Measurements from ENCODE around the gene SLC19A1. TPM values are rescaled to one million over a fixed set of nuclear protein-coding genes. Genes with fewer than 3 reads are reported as not detected.

SLC19A1 gene
- total and polyA plus RNA-seq, 4 experiments from 2014 or later = 7.4 to 9.8 (median 8.2) TPM

GRCh38 chr21:45508607-45509565 is 33.4 kb downstream of the SLC19A1 start:
- no peaks in the 10 kb centered on the region for H3K27me3 ChIP-seq (ENCODE audit: insufficient read depth, low read length)
- no peaks in the 10 kb centered on the region for H3K4me1 ChIP-seq (ENCODE audit: insufficient read depth, low read length)
- peaks cover 0 to 1% (median 0%) of the 10 kb centered on the region in 4 donors for H3K4me1 Mint-ChIP-seq
- DNase-seq = no peak
- no peak overlapping the region for H3K4me3 ChIP-seq (ENCODE audit: low read length in 2 of 2)
- H3K9me3 Mint-ChIP-seq = no peaks in the 10 kb centered on the region
- H3K4me3 Mint-ChIP-seq = peak overlapping the region in 1 of 8 donors; percentile 13
- ChIA-PET POLR2A (ENCODE audit: partially characterized antibody) (no interaction called here), CTCF (ENCODE audit: partially characterized antibody) (no interaction called here)
- H3K27ac Mint-ChIP-seq = peak overlapping the region in 2 of 7 donors; percentile 2 to 76
- no peaks in the 10 kb centered on the region for H3K9me3 ChIP-seq (ENCODE audit: control insufficient read depth in 1 of 2, low read length in 2 of 2)
- peaks cover 0 to 1% of the 10 kb centered on the region in 2 donors for H3K36me3 Mint-ChIP-seq
- no peak overlapping the region for H3K27ac ChIP-seq (ENCODE audit: low read depth, low read length)
- intact Hi-C loops (cut with micrococcal nuclease) = no loop called here
- H3K27me3 Mint-ChIP-seq = no peaks in the 10 kb centered on the region
- H3K36me3 ChIP-seq (ENCODE audit: insufficient read depth, low read length) = no peaks in the 10 kb centered on the region

GRCh38 chr21:45507888-45508508 is 34.2 kb downstream of the SLC19A1 start:
- Histone ChIP-seq H3K27ac (ENCODE audit: low read depth, low read length) (no peak overlapping the region), H3K9me3 (ENCODE audit: control insufficient read depth in 1 of 2, low read length in 2 of 2) (no peaks in the 10 kb centered on the region), H3K36me3 (ENCODE audit: insufficient read depth, low read length) (no peaks in the 10 kb centered on the region), H3K4me3 (ENCODE audit: low read length in 2 of 2) (no peak overlapping the region), H3K27me3 (ENCODE audit: insufficient read depth, low read length) (no peaks in the 10 kb centered on the region), H3K4me1 (ENCODE audit: insufficient read depth, low read length) (no peaks in the 10 kb centered on the region)
- Mint-ChIP-seq H3K36me3 (no peaks in the 10 kb centered on the region), H3K27ac (peak overlapping the region in 1 of 7 donors; percentile 59), H3K4me1 (no peaks in the 10 kb centered on the region), H3K4me3 (no peak overlapping the region), H3K27me3 (no peaks in the 10 kb centered on the region), H3K9me3 (no peaks in the 10 kb centered on the region)
- no peak for DNase-seq
- intact Hi-C loops (cut with micrococcal nuclease) = no loop called here
- CTCF ChIA-PET (ENCODE audit: partially characterized antibody) = no interaction called here
- POLR2A ChIA-PET (ENCODE audit: partially characterized antibody) = no interaction called here

- H3K4me3 Mint-ChIP-seq = no peak overlapping the region
- H3K27me3 Mint-ChIP-seq = no peaks in the 10 kb centered on the region
- H3K36me3 ChIP-seq (ENCODE audit: insufficient read depth, low read length) = no peaks in the 10 kb centered on the region
- H3K27ac Mint-ChIP-seq = peak overlapping the region in 1 of 7 donors; percentile 59
- POLR2A ChIA-PET (ENCODE audit: partially characterized antibody) = no interaction called here
- no peak overlapping the region for H3K4me3 ChIP-seq (ENCODE audit: low read length in 2 of 2)
- no peak overlapping the region for H3K27ac ChIP-seq (ENCODE audit: low read depth, low read length)
- H3K9me3 ChIP-seq (ENCODE audit: control insufficient read depth in 1 of 2, low read length in 2 of 2) = no peaks in the 10 kb centered on the region
- peaks cover 0 to 3% (median 0%) of the 10 kb centered on the region in 8 donors for H3K9me3 Mint-ChIP-seq
- H3K36me3 Mint-ChIP-seq = no peaks in the 10 kb centered on the region
- no peak for DNase-seq
- CTCF ChIA-PET (ENCODE audit: partially characterized antibody) = no interaction called here
- no peaks in the 10 kb centered on the region for H3K4me1 ChIP-seq (ENCODE audit: insufficient read depth, low read length)
- no peaks in the 10 kb centered on the region for H3K4me1 Mint-ChIP-seq
- intact Hi-C loops (cut with micrococcal nuclease) = no loop called here
- H3K27me3 ChIP-seq (ENCODE audit: insufficient read depth, low read length) = no peaks in the 10 kb centered on the region
Measured at GRCh38 chr21:45507523-45507875, 34.7 kb downstream of the SLC19A1 start.

- no peak for DNase-seq
- H3K4me1 Mint-ChIP-seq = no peaks in the 10 kb centered on the region
- CTCF ChIA-PET (ENCODE audit: partially characterized antibody) = no interaction called here
- no peaks in the 10 kb centered on the region for H3K27me3 Mint-ChIP-seq
- H3K9me3 Mint-ChIP-seq = peaks cover 0 to 3% (median 0%) of the 10 kb centered on the region in 8 donors
- H3K4me3 ChIP-seq (ENCODE audit: low read length in 2 of 2) = no peak overlapping the region
- POLR2A ChIA-PET (ENCODE audit: partially characterized antibody) = no interaction called here
- no peaks in the 10 kb centered on the region for H3K36me3 Mint-ChIP-seq
- H3K27ac Mint-ChIP-seq = peak overlapping the region in 1 of 7 donors; percentile 30
- no peak overlapping the region for H3K27ac ChIP-seq (ENCODE audit: low read depth, low read length)
- intact Hi-C loops (cut with micrococcal nuclease) = no loop called here
- H3K4me3 Mint-ChIP-seq = no peak overlapping the region
- no peaks in the 10 kb centered on the region for H3K4me1 ChIP-seq (ENCODE audit: insufficient read depth, low read length)
- H3K36me3 ChIP-seq (ENCODE audit: insufficient read depth, low read length) = no peaks in the 10 kb centered on the region
- H3K9me3 ChIP-seq (ENCODE audit: control insufficient read depth in 1 of 2, low read length in 2 of 2) = no peaks in the 10 kb centered on the region
- no peaks in the 10 kb centered on the region for H3K27me3 ChIP-seq (ENCODE audit: insufficient read depth, low read length)
Measured at GRCh38 chr21:45506836-45507522, 35.3 kb downstream of the SLC19A1 start.

- H3K27me3 Mint-ChIP-seq = no peaks in the 10 kb centered on the region
- intact Hi-C loops (cut with micrococcal nuclease) = no loop called here
- H3K27ac Mint-ChIP-seq = peak overlapping the region in 1 of 7 donors; percentile 30
- H3K9me3 Mint-ChIP-seq = peaks cover 0 to 3% (median 0%) of the 10 kb centered on the region in 8 donors
- no peaks in the 10 kb centered on the region for H3K27me3 ChIP-seq (ENCODE audit: insufficient read depth, low read length)
- no peaks in the 10 kb centered on the region for H3K36me3 ChIP-seq (ENCODE audit: insufficient read depth, low read length)
- no peak overlapping the region for H3K27ac ChIP-seq (ENCODE audit: low read depth, low read length)
- no peaks in the 10 kb centered on the region for H3K36me3 Mint-ChIP-seq
- POLR2A ChIA-PET (ENCODE audit: partially characterized antibody) = no interaction called here
- CTCF ChIA-PET (ENCODE audit: partially characterized antibody) = no interaction called here
- no peak overlapping the region for H3K4me3 Mint-ChIP-seq
- no peaks in the 10 kb centered on the region for H3K4me1 Mint-ChIP-seq
- H3K4me1 ChIP-seq (ENCODE audit: insufficient read depth, low read length) = no peaks in the 10 kb centered on the region
- no peaks in the 10 kb centered on the region for H3K9me3 ChIP-seq (ENCODE audit: control insufficient read depth in 1 of 2, low read length in 2 of 2)
- no peak for DNase-seq
- no peak overlapping the region for H3K4me3 ChIP-seq (ENCODE audit: low read length in 2 of 2)
Measured at GRCh38 chr21:45506241-45506817, 35.9 kb downstream of the SLC19A1 start.

- H3K36me3 ChIP-seq (ENCODE audit: insufficient read depth, low read length) = no peaks in the 10 kb centered on the region
- intact Hi-C loops (cut with micrococcal nuclease) = no loop called here
- no peaks in the 10 kb centered on the region for H3K36me3 Mint-ChIP-seq
- CTCF ChIA-PET (ENCODE audit: partially characterized antibody) = no interaction called here
- no peak overlapping the region for H3K4me3 ChIP-seq (ENCODE audit: low read length in 2 of 2)
- H3K9me3 ChIP-seq (ENCODE audit: control insufficient read depth in 1 of 2, low read length in 2 of 2) = no peaks in the 10 kb centered on the region
- H3K4me1 Mint-ChIP-seq = no peaks in the 10 kb centered on the region
- POLR2A ChIA-PET (ENCODE audit: partially characterized antibody) = no interaction called here
- no peak overlapping the region for H3K27ac ChIP-seq (ENCODE audit: low read depth, low read length)
- DNase-seq = no peak
- H3K9me3 Mint-ChIP-seq = peaks cover 0 to 3% (median 0%) of the 10 kb centered on the region in 8 donors
- H3K27ac Mint-ChIP-seq = no peak overlapping the region
- H3K4me1 ChIP-seq (ENCODE audit: insufficient read depth, low read length) = no peaks in the 10 kb centered on the region
- H3K4me3 Mint-ChIP-seq = no peak overlapping the region
- no peaks in the 10 kb centered on the region for H3K27me3 ChIP-seq (ENCODE audit: insufficient read depth, low read length)
- H3K27me3 Mint-ChIP-seq = no peaks in the 10 kb centered on the region
Measured at GRCh38 chr21:45505416-45506021, 36.7 kb downstream of the SLC19A1 start.
